HG02642 (cell line): ENCODE results near the gene PDE3A.
"Not testable (repeated sequence)": the region's sequence is repeated elsewhere in the genome, so short reads cannot be mapped to it uniquely, and the experiment has no call there.

Experiments
- ATAC-seq: cut with Tn5 transposase; IDR thresholded peaks from one replicate; pipeline ENCODE4 v1.9.1; 2021; ENCODE audit warnings: mild to moderate bottlenecking; ENCODE audit not compliant: unreplicated experiment, poor library complexity

The PDE3A gene

GRCh38 chr12:20368114-20368650 lies at the start of gene PDE3A:
Gene PDE3A (plus strand): TSS chr12:20368537. CDS start chr12:20369285, 748 bp downstream.
- ATAC-seq: no peak

GRCh38 chr12:20319366-20319765 lies 49.0 kb upstream of the PDE3A start:
- no peak for ATAC-seq

DNA sequence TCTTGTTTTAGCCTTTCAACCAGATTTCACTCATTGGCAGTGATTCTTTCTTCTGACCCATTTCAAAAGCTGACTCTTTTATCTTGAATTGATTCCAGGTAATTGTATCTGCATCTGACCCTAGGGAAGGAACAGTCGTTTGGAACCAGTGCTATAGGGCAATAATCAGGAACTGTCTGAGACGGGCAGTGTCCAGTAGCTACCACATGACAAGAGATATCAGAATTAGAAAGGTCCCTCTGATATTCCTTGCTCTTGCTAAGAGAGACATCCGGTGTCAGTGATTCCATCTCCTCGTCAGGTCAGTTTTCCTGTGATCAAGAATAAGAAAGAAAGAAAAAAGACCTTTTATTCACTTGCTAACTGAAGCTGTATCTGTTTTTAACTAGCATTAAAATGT lies 47.8 kb upstream of the PDE3A start:
- ATAC-seq: no peak

- ATAC-seq: not testable (repeated sequence)
Observed at GRCh38 chr12:20330826-20331505, 37.4 kb upstream of the PDE3A start.

DNA sequence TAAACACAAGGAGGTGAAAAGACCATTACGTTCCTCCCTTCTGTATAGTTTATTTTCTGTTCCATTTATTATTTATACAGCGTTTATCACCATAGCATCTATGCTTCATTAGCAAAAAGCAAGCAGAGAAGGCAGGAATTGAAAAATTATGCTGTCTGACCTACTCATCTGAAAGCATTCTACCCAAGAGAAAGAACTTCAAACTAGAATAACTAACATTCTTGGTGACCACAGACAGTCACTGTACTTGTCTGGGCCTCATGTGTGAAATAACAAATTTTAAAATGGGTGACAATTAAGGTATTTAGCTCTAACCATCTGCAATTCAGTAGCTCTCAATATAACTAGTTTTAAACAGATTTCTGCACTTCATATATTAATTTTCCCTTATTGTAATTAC lies 29.3 kb upstream of the PDE3A start:
- ATAC-seq: no peak

DNA sequence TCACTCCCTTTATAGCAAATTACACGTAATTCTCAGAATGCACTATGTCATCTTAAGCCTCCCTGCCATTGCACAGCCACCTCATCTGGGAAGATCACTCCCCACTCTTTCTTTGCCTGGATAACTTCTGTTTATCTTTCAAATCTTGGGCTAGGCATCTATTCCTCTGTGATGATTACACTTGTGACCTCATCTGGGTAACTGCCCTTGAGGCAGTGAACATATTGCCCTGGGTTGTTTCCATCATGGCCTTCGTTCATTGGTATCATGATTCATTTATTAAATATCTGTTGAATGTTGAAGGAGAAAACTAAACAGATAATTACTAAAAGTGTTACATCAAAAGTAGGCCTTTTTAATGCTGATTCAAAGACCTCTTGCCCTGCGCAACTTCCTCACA lies 26.2 kb upstream of the PDE3A start:
- ATAC-seq: no peak

DNA sequence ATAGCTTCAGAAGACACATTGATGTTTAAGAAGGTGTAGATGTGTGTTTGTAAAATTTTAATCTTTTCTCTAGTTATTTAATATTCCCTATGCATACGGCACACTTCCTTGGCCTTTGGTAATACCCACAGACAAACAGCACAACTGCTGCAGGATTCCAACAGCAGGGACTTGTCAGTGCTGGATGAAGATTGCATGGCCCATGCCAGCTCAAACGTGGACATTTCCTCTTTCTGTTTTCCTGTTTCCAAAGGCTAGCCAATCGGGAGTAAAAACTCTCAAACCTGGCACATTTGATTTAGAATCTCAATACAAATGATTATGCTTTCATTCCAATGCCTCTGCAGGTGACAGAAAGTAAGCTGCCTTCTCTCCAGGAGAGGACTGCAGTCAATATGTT lies 22.5 kb upstream of the PDE3A start:
- no peak for ATAC-seq

GRCh38 chr12:20350026-20350425 lies 18.3 kb upstream of the PDE3A start:
- ATAC-seq: no peak

DNA sequence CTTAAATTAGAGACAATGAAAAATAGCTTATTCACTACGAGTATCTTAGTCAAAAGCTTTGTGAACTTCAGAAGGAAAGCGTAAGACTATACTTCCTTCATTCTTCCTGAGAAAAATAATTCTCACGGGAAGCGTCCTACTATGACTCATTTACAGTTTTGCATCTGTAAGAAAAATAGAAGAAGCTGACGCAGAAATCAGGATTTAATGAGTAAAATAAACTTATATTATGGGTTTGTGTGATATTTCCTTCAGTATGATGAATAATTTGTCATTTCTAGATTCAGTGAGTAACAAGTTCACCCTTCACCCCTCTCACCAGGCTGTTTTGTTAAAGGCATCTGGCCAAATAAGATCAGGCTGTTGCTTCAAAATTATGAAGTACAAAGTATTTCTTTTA lies 17.8 kb upstream of the PDE3A start:
- no peak for ATAC-seq

GRCh38 chr12:20351406-20351805 lies 16.9 kb upstream of the PDE3A start:
- ATAC-seq: no peak

DNA sequence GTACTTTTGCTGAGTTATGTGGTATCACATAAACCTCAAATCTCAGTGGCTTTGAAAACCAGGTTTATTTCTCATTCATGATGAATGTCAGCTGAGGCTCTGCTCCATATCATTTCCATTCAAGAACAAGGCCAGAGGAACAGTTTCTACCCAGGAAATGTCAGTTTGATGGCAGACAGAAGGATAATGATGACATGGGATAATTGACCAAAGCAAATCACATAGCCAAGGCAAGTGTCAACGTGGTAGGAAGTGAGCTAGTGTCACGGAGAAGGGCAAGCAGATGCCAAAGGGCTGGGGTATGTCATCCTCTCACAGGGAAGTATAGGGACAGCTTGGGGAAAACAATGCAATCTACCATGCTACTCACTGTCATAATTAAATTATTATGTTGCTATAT lies 12.3 kb upstream of the PDE3A start:
- ATAC-seq: no peak

DNA sequence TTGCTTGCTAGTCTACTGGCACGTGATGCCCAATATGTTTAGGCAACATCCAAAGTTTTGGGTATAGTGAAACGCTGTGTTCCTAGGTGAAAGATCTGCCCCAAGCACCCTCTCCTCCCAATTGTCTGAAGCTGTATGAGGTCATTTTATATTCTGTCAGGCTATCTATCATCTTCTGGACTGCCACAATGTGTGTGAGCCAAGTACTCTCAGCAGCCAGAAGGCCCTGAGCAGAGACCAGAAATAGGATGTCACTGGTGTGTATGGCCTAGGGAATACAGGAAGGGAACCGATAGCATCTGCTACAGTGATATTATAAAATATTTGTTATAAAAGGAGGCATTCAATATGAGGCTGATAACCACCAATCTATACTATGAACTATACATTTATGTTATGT lies 7.9 kb upstream of the PDE3A start:
- no peak for ATAC-seq

DNA sequence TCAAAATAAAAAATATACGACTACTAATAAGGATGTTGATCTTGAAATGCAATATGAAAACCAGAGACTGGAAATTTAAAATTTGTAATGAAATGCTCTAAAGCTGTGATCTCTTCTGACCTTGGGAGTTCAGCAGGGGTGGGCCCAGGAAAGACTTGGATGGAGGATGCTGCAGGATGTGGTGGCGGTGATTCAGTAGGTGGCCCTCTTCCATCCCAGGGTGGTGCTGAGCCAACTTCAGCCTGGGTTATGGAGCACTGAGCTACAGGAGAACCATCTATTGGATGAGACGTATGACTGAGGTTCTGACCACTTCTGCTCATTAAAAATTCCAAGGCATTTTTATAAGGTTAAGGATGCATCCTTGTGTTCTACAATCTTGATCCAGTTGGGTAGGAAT lies 6.9 kb upstream of the PDE3A start:
- no peak for ATAC-seq

DNA sequence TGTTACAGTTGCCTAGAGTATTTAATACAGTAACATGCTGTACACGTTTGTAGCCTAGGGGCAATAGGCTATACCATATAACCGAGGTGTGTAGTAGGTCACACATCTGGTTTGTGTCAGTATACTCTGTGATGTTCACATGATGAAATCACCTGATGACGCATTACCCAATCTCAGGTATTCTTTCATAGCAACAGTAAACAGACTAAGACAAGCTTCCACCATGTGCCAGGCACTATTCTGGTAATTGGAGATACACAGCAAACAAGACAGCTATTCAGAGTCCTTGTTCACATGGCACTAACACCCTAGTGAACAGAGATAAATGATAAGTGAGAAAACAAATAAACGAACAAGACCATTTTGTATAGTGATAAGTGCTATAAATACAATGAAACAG lies 3.8 kb upstream of the PDE3A start:
- ATAC-seq: no peak

GRCh38 chr12:20366776-20367409 lies 1.4 kb upstream of the PDE3A start:
- ATAC-seq: no peak

DNA sequence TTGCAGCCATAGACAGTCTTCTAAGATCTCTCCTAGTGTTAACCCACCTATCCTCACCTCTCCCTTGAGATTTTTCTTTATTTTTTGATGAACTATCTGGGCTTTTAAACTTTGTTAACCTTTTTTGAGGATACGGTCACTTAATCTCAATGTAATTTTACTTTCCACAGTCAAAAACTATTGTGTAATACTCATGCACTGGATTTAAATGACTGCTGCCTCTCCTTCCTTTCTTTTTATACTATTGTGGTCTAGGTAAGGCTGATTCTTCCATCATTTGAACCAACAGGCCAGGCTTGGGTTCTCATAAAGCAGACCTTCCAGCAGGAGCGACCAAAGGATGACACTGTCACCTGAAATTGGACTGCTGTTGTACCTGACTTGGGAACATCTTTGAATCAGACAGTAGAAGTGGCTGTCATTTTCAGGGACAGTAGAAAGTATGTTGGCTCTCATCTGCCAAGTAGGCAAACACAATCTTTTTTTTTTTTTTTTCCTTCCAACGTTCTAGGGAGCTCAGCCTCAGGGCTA lies 689 bp upstream of the PDE3A start:
- no peak for ATAC-seq

GRCh38 chr12:20368651-20369304 lies 441 bp downstream of the PDE3A start:
- ATAC-seq: no peak

DNA sequence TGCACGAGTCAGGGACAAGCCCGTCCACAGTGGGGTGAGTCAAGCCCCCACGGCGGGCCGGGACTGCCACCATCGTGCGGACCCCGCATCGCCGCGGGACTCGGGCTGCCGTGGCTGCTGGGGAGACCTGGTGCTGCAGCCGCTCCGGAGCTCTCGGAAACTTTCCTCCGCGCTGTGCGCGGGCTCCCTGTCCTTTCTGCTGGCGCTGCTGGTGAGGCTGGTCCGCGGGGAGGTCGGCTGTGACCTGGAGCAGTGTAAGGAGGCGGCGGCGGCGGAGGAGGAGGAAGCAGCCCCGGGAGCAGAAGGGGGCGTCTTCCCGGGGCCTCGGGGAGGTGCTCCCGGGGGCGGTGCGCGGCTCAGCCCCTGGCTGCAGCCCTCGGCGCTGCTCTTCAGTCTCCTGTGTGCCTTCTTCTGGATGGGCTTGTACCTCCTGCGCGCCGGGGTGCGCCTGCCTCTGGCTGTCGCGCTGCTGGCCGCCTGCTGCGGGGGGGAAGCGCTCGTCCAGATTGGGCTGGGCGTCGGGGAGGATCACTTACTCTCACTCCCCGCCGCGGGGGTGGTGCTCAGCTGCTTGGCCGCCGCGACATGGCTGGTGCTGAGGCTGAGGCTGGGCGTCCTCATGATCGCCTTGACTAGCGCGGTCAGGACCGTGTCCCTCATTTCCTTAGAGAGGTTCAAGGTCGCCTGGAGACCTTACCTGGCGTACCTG lies 1.1 kb downstream of the PDE3A start:
- ATAC-seq: no peak

DNA sequence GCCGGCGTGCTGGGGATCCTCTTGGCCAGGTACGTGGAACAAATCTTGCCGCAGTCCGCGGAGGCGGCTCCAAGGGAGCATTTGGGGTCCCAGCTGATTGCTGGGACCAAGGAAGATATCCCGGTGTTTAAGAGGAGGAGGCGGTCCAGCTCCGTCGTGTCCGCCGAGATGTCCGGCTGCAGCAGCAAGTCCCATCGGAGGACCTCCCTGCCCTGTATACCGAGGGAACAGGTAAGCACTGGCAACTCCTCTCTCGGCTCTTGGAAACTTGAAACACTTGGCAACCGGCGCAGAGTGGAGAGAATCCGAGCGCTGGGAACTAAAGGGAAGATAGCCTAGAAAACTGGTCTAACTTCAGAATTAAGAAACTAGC lies 1.7 kb downstream of the PDE3A start:
- no peak for ATAC-seq

- no peak for ATAC-seq
Observed at GRCh38 chr12:20370866-20371519, 2.7 kb downstream of the PDE3A start.
